DOHH2 (cell line): ENCODE results near the gene CWC27.

Experiments
- H3F3A ChIP-seq: fragments of 200-600 bp; sonication (generic), shearing (Covaris generic); 2 replicates; pipeline ENCODE4 v1.6.0; 2016; ENCODE audit warnings: antibody characterized with exemption, mild to moderate bottlenecking; ENCODE audit not compliant: control insufficient read depth, insufficient read depth
- H3K27ac ChIP-seq: fragments of 200-600 bp; sonication (generic); 2 replicates; pipeline ENCODE4 v1.5.1; 2014; ENCODE audit warnings: low read depth, mild to moderate bottlenecking, low read length, moderate library complexity
- H3K27me3 ChIP-seq: fragments of 200-600 bp; sonication (generic); 2 replicates; pipeline ENCODE4 v1.6.1; 2014; ENCODE audit warnings: mild to moderate bottlenecking, low read length, mixed read lengths; ENCODE audit not compliant: control insufficient read depth
- H3K36me3 ChIP-seq: fragments of 200-600 bp; sonication (generic); 2 replicates; pipeline ENCODE4 v1.6.1; 2014; ENCODE audit warnings: mild to moderate bottlenecking, low read length, moderate library complexity, mixed read lengths; ENCODE audit not compliant: control insufficient read depth
- H3K4me1 ChIP-seq: fragments of 200-600 bp; sonication (generic); 2 replicates; pipeline ENCODE4 v1.6.1; 2014; ENCODE audit warnings: mild to moderate bottlenecking, low read length, mixed read lengths; ENCODE audit not compliant: control insufficient read depth
- H3K4me2 ChIP-seq: fragments of 200-600 bp; sonication (generic); 2 replicates; pipeline ENCODE4 v1.6.0; 2014; ENCODE audit warnings: mild to moderate bottlenecking, low read length, moderate library complexity
- H3K4me3 ChIP-seq: fragments of 200-600 bp; sonication (generic); 2 replicates; pipeline ENCODE4 v1.5.1; 2014; ENCODE audit warnings: mild to moderate bottlenecking, low read length, mixed read lengths
- H3K79me2 ChIP-seq: fragments of 200-600 bp; sonication (generic); 2 replicates; pipeline ENCODE4 v1.6.1; 2014; ENCODE audit warnings: mild to moderate bottlenecking, low read length, mixed read lengths; ENCODE audit not compliant: control insufficient read depth
- H3K9me2 ChIP-seq: fragments of 200-600 bp; sonication (generic); replicated peaks from 2 replicates; pipeline ENCODE4 v1.6.1; 2014; ENCODE audit warnings: mild to moderate bottlenecking, low read length, mixed read lengths; ENCODE audit not compliant: control insufficient read depth
- H3K9me3 ChIP-seq: fragments of 200-600 bp; sonication (generic); 2 replicates; pipeline ENCODE4 v1.6.1; 2014; ENCODE audit warnings: antibody characterized with exemption, low read length, mixed read lengths; ENCODE audit not compliant: control insufficient read depth, insufficient read depth
- H4K20me1 ChIP-seq: fragments of 200-600 bp; sonication (generic); 2 replicates; pipeline ENCODE4 v1.6.0; 2014; ENCODE audit warnings: low read depth, mild to moderate bottlenecking, antibody characterized with exemption, low read length, moderate library complexity; ENCODE audit not compliant: control insufficient read depth, insufficient read depth
- EZH2phosphoT487 ChIP-seq: fragments of 200-600 bp; sonication (generic); IDR thresholded peaks from 2 replicates; pipeline ENCODE4 v1.6.1; 2017; ENCODE audit warnings: borderline replicate concordance, mild to moderate bottlenecking, antibody characterized with exemption, low read length, moderate library complexity, mixed read lengths
- TF ChIP-seq, protein P1 (sequence below): fragments of 200-600 bp; sonication (generic); IDR thresholded peaks from one replicate; pipeline ENCODE4 v1.5.1; 2014; ENCODE audit warnings: antibody characterized with exemption, mild to moderate bottlenecking, low read depth, low read length; ENCODE audit not compliant: poor library complexity, severe bottlenecking

Gene CWC27

DNA sequence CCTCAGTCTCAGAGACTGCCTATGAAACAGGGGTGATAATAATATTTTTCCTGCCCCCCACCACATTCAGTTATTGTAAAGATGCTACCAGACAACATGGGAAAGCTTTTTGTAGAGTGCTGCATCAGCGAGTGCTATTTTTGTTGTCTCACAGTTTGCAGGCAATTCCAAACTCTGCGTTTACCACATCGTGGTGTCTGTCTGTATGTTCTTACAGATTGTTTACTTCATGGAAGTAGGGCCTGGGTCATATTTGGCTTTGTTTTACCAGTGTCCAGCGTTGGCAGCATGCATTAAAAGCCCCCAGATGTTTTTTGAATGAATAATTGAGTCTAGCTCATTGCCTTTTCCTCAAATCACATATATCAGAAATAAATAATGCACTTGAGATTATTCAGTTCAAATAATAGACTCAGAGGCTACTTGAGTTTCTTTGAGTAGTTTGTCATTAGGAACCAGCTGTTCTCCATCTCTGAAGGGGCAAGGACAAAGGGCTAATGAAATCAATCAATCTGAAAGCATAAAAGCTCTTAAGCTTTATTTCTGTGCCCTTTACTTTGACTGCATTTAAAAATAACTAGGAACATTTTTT lies 243.7 kb downstream of the CWC27 start:
- Histone ChIP-seq H3K36me3 (no peaks in the 10 kb centered on the region), H3K27me3 (no peaks in the 10 kb centered on the region), H3F3A (no peaks in the 10 kb centered on the region), H3K4me3 (no peak overlapping the region), H3K9me3 (no peaks in the 10 kb centered on the region), H3K27ac (no peak overlapping the region), H3K9me2 (no peaks in the 10 kb centered on the region), H4K20me1 (no peaks in the 10 kb centered on the region), H3K4me1 (no peaks in the 10 kb centered on the region), H3K79me2 (no peaks in the 10 kb centered on the region), H3K4me2 (no peak overlapping the region)
- TF ChIP-seq, protein P1, sequence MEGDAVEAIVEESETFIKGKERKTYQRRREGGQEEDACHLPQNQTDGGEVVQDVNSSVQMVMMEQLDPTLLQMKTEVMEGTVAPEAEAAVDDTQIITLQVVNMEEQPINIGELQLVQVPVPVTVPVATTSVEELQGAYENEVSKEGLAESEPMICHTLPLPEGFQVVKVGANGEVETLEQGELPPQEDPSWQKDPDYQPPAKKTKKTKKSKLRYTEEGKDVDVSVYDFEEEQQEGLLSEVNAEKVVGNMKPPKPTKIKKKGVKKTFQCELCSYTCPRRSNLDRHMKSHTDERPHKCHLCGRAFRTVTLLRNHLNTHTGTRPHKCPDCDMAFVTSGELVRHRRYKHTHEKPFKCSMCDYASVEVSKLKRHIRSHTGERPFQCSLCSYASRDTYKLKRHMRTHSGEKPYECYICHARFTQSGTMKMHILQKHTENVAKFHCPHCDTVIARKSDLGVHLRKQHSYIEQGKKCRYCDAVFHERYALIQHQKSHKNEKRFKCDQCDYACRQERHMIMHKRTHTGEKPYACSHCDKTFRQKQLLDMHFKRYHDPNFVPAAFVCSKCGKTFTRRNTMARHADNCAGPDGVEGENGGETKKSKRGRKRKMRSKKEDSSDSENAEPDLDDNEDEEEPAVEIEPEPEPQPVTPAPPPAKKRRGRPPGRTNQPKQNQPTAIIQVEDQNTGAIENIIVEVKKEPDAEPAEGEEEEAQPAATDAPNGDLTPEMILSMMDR: no peak

DNA sequence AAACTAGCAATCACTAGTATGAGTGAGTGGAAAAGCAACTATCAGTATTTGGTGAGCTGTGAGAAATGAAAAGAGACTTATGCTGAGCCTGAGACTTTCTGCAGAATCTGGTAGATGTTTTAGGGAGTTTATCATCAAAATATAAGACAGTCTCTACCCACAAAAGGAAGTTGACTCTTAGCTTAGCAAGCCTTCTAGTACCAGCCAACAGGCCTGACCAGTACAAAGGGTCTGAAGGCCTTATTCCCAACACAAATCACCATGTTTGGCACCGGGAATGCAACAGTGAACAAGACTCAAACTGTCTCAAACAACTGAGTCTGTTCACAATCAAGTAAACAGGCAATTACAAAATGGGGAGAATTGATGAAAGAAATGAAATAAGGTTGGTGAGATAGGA lies 244.4 kb downstream of the CWC27 start:
- Histone ChIP-seq H3K79me2 (no peaks in the 10 kb centered on the region), H3K4me2 (no peak overlapping the region), H3K9me3 (no peaks in the 10 kb centered on the region)

DNA sequence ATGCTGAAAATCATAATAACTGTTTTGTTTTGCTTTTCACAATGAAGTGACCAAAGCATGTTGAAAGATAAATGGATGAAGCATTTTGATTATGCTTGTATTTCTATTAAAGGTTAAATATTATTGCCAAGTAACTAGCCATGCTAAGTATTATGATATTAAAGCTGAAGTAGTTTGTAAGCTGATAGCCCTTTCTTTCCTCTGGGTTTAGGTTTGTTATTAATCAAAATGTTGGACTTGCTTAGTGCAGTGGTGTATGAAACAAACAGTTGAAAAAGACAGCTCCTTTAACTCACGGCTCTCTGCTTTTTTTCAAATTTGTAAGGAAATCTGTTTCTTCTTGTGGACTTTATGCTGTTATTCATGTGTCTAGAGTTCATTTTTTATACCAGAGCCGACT lies 246.0 kb downstream of the CWC27 start:
- H3K27ac ChIP-seq: no peak overlapping the region
- H3K27me3 ChIP-seq: no peaks in the 10 kb centered on the region
- no peak overlapping the region for H3K4me3 ChIP-seq
- H3K9me2 ChIP-seq: no peaks in the 10 kb centered on the region
- H3K9me3 ChIP-seq: no peaks in the 10 kb centered on the region
- TF ChIP-seq EZH2phosphoT487: no peak
- TF ChIP-seq, protein P1: no peak
- no peaks in the 10 kb centered on the region for H4K20me1 ChIP-seq
- no peak overlapping the region for H3K4me2 ChIP-seq
- no peaks in the 10 kb centered on the region for H3K4me1 ChIP-seq
- H3K79me2 ChIP-seq: no peaks in the 10 kb centered on the region
- no peaks in the 10 kb centered on the region for H3K36me3 ChIP-seq
- H3F3A ChIP-seq: no peaks in the 10 kb centered on the region

More for the DNA sequence above, 244.4 kb downstream of the CWC27 start:
- no peaks in the 10 kb centered on the region for H3K27me3 ChIP-seq
- no peaks in the 10 kb centered on the region for H3K36me3 ChIP-seq
- H3F3A ChIP-seq: no peaks in the 10 kb centered on the region
- no peaks in the 10 kb centered on the region for H3K4me1 ChIP-seq
- H3K9me2 ChIP-seq: no peaks in the 10 kb centered on the region
- TF ChIP-seq, protein P1: no peak
- TF ChIP-seq EZH2phosphoT487: no peak
- no peak overlapping the region for H3K27ac ChIP-seq
- H3K4me3 ChIP-seq: no peak overlapping the region
- no peaks in the 10 kb centered on the region for H4K20me1 ChIP-seq
